Activated T-helper 9 cell treated with anti-CD3 and anti-CD28 coated beads, Interleukin-2, amount 50 U/mL, for 16 hours (primary cell): ENCODE measurements around the gene ZFP36L2.

ENCODE experiments used
- DNase-seq: peaks from one replicate; pipeline ENCODE4 v3.0.0-alpha.2; 2020; ENCODE audit warnings: low read depth

ZFP36L2 gene

DNA sequence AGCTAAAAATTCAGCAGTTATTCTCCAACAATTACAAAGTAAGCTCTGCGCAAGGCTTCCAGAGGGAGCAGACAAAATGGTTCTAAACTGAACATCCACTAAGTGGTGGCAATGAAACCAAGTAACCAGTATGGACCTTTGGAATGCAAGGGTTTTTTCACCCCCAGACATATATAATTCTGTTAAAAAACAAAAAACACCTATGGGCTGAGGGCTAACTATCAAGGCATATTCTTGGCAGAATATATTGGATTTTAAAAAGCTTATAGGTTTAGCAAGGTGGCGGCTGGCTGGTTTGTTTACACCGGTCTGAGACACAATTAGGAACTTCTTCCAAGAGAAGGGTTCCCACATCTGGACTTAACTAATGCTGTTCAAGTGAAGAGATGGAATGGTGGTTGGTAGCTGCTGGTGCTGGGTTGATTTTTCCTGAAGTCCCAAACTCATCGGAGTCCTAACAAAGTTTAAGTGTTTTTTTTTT, 2.8 kb downstream of the ZFP36L2 start:
- no peak for DNase-seq

DNA sequence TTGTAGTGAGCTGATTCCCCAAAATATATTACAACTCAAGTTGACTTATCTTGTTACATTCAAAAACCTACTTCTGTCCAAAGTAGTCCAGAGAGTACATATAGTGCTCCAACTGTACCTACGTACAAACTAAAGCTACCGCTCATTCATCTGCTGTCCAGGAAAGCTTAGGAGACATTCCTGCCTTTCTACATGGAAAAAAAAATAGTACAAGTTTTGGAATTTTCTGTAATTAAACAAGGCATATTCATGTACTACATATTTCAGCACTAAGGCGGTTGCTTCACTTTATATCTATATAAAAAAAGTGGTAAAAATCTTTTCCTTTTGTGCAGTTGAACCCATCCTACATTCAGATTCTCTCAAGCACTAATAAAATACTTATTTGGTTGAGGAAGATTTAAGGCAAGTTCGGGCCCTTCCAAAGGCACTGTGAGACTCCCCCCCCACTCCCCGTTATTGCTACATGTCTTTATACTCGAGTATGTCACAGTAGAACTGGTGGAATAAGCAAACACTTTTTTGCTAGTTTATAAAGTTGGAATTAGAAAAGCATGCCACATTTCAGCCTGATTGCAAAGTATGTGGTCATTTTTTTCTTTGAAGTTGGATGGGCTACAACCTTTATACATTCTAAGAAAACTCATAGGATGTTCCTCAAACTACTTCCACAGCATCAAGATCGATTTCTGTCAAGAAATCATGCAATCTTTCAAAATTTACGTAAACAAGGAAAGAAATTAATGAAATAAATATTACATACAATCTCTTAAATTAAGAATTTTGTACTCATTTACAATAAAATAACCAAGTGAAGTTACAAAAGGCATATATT, 3.7 kb downstream of the ZFP36L2 start:
- DNase-seq: no peak

DNA sequence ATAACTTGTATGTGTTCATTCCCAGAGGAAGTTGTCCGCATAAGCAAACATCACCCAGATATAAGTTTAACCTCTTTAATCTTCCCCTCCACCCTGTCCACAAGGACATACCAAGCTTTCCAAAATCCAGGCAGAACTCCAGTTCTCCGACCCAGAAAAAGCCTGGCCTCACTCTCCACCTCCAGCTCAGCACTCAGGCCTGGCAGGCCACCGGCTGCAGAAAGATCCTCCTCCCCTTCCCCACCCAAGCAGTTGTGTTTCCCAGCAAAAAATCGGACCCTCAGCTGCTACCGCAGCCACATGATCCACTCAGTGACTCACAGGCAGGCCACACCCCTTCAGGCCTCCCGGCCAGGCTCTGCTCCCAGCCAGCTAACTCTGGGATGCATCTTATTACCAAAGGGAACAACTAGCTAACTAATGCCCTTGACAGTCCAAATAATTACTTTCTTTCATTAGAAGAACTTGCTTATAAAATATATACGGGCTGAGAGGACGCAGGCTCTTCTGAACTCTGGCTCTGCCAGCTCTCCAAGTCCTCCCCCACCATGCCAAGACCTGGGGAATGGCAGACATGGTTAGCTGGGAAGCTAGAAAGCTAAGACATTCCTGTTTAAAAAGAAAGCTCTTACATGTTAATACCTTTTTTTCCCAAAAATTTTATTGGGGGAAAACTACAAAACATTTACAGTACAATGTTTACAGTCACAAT, 4.5 kb downstream of the ZFP36L2 start:
- peak; percentile 39 for DNase-seq

DNA sequence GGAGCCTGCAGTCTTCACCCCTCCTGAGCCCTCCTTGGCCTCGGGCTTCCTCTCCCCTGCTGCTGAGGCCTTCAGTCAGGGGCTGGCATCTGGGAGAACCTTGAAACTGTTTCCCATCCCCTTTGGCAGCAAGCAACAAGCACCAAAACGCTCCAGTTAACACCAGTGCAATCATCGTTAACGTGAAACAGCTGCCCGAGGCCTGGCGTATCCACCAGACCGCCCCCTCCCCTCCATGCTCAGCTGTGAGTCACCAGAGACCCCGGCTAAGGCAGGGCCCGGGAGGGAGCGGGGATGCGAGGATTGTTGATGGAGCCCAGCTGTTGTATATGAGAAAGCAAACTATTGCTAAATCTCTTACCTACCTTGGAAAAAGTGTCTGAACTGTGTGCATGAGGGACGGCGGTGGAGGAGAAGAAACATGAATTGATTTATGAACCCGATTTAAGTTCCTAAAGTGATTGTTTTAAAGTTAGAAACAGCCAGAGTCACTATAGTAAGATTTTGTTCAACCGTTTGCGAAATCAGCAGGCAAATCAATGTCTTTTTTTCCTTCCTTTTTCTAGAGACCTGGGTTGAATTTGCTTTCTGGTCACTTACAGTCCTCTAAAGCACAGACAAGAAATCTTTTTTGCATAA, 5.2 kb downstream of the ZFP36L2 start:
- DNase-seq: peak; percentile 15

DNA sequence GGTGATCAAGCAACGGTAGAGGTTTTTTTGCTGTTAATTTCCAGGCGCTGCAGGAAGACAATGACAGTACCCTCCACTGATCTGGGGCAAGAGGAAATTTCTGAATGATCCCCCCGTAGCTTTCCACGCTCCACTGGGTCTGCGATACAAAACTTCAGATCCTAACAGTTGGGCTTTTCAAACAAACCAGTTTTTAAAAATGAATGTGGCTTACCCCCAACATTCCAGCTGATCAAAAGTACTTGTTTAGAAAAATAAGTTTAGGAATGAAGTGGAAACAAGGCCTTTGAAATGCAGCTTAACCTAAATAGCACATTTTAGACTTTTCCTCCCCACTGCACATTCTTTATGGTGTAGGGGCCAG, 5.7 kb downstream of the ZFP36L2 start:
- no peak for DNase-seq

DNA sequence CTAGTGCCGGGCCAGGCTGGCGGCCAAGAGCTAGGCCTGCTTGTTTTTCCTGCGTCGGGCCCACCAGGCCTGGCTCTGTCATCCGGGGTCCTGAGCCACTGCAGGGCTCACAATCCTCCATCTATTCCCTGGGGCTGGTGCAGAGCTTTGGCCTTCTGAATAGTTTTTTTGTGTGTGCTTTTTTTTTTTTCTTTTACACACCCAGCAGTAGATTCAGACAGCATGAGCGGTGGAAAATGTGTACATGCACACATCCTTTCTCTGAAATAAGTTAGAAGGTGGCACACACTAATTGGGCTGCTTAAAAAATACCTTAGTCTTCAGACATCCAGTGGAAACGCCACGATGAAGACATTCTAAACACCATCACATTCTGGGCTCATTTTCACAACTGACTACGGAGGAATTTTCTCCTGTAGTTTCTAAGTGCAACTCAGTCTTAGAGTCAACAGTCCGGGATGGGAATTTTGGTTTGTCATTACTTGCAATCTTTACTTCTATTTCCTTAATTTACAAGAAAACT, 6.1 kb downstream of the ZFP36L2 start:
- no peak for DNase-seq

DNA sequence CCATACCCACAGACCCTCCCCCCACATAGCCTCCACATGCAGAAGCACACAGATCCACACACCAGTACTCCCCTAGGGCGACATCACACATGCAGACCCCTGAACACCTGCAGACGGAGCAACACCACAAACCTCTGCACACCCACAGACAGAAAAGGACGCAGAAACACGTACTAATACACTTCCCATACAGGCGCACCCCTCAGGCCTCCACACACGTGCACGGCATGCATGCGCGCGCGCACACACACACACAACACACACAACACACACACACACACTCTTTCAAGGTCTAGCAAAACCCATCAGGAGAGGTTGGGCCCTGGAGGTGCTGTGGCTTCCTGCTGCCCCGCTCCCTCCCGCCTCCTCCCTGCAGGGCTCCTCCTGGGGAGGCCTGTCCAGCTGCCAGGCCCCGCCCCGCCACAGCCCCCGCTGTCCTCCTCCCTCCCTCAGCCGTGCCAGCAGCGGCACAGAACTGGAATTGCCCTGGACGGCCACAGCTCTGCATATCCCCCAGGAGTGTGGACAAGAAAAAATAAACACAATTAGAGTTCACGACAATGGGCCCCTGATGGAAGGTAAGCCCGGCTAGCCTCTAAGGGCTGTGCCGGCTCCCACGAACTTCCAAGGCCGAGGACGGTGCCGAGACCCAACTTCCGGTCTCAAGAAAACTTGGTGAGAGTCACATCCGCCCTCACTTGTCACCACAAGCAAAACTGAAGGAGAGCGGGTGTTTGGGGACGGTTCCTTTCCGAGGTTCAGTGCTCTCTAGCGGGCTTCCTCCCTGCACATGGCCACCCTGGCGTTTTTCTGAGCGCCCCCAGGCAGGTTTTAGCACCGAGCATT, 6.8 kb downstream of the ZFP36L2 start:
- peak; percentile 58 for DNase-seq

DNA sequence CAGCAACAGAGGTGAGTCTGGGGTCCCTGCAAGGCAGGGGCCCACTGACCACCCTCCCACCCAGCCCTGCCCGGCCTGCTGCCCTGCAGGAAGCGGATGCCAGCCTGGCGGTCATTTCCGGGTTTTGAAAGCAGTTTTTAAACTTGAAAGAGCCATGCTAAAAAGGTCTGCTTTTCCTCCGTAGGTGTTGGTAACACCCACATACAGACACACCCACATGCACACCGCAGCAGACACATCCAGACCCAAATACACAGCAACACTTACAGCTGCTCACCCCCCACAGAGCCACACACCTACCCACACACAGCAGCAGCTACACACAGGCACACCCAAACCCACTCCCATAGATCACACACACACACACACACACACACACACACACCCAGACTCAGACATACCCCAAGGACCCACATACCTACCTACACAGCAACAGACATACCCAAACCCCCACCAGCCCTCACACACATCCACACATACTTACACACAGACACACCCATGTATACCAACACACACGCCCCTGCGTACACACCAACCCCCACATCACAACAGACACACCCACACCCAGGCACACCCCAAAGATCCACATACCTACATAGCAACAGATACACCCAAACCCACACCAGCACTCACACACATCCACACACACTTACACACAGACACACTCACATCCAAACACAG, 7.6 kb downstream of the ZFP36L2 start:
- DNase-seq: peak; percentile 45

DNA sequence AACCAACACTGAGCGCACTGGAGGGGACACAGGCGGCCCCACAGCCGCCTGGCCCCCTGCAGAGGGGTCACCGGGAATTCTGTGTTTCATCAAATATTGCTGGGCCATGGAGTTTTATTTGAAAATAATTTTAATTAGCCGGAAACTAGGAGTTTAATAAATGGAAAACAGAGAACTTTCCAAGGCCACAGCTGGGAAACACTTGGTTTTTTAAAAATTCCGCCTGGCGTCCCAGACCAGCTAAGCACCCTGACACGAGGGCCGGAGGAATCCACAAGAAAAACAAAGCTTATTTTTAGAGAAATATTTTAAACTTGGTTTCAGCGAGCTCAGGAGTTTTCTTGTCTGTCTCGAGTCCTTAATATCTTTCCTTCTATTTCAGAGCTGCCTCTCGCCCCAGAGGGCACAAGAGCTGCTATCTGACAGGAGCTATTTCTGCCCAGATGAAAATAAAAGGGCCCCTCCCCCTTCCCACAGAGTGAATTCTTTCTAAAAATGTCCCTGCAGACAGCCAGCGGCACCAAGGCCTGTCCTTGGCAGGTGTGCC, 8.2 kb downstream of the ZFP36L2 start:
- no peak for DNase-seq

DNA sequence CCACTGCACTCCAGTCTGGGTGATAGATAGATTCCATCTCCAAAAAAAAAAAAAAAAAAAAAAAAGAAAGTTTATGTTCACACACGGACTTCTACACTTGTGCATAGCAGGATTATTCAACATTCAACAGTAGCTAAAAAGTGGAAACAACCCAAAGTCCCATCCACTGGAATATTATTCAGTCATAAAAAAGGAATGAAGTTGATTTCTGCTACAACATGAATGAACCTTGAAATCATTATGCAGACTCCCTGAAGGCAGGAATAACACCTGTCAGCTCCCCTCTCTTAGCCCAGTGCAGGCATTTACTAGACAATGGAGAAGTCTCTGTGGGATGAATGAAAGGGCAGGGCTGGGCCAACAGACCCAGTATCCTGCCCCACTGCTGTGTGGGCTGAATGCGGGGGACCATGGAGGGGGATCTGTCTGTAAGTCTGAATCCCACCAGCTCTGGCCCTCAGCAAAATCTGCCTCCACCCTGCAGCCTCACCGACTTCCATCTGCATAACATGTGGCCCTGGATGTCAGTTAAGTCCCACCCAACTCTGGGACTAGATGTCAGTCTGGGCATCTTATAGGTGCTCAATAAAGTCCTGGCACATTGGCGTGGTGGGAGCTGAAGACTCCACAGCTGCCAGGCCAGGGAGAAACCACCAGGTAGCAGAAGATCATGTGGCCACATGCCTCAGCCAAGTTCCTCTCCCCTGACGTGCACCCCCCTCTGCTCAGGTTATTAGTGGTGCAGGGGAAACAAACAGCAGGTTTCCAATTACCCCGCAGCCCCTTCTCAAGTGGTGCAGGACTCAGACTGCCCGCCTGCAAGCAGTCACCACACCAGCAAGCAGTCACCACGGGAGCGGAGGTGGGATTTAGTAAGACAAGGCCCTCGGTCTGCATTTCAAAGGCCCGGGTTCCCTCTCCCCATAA, 8.9 kb downstream of the ZFP36L2 start:
- no peak for DNase-seq

DNA sequence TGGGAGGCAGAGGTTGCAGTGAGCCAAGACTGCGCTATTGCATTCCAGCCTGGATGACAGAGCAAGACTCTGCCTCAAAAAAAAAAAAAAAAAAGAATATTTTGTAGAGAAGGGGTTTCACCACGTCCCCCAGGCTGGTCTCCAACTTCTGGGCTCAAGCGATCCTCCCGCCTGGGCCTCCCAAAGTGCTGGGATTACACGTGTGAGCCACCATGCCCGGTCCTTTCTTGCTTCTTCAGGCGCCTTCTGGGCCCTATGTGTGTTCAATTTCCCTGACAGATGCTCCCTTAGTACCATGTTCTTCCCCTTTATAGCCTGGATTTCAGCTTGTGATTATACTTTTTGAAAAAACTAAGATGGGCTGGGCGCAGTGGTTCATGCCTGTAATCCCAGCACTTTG, 9.8 kb downstream of the ZFP36L2 start:
- DNase-seq: no peak

DNA sequence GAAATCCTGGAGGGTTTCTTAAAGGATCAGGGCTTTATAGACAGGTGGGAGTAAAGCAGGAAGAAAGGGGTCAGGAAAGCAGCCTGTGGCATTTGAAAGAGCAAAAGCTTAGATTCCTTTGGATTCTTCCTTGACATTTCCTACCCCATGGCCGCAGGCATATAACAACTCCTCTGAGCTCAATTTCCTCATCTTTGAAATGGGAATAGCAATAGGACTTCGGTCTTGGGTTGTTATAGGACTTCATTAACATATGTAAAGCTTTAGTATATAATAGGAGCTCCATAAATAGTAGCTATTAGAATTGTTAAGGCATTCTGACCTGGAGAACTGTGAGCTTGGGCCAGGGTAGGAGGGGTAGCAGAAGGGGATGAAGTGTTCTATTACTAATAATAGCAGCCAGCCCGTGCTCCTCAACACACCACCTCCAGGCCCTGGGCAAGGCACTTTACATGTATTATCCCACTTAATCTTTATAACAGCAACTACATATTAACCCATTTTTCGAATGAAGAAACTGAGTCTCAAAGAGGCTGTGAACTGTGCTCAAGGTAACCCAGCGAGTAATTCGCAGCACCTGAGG, 10.6 kb downstream of the ZFP36L2 start:
- no peak for DNase-seq

DNA sequence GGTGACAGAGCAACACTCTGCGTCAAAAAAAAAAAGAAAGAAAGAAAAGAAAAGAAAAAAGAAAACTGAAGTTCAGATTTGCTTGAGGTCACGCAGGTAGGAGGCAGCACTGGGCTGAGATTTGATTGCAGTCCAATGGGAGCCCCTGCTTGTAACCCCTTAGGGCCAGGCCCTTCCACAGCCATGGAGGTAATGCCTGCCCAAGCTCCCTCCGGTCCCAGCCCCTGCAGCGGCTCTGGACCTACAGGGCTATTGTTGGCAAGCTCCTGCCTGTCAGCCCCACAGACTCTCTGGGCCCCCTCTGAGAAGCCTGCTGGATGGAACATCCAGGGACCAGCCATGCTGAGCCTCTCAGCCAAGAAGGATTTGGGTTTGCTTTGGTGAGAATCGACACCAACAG, 12.2 kb downstream of the ZFP36L2 start:
- DNase-seq: no peak

DNA sequence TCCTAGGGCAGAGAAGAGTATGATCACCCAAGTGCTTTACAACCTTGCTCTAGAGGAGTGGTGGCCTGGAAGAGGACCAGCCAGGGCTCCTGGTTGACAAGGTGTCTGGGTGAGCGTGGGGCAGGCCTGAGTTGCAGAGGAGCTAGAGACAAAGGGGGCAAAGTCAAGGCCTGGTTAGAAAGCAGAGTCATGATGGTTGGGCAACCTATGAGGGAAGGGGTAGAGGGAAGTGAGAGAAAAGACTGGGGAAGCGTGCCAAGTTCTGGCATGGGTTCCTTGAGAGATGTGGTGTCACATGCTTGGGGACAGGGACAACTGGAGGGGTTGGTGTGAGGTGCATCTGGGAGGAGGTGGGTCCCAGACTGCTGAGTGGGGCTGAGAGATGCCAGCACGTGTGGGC, 13.5 kb downstream of the ZFP36L2 start:
- no peak for DNase-seq

DNA sequence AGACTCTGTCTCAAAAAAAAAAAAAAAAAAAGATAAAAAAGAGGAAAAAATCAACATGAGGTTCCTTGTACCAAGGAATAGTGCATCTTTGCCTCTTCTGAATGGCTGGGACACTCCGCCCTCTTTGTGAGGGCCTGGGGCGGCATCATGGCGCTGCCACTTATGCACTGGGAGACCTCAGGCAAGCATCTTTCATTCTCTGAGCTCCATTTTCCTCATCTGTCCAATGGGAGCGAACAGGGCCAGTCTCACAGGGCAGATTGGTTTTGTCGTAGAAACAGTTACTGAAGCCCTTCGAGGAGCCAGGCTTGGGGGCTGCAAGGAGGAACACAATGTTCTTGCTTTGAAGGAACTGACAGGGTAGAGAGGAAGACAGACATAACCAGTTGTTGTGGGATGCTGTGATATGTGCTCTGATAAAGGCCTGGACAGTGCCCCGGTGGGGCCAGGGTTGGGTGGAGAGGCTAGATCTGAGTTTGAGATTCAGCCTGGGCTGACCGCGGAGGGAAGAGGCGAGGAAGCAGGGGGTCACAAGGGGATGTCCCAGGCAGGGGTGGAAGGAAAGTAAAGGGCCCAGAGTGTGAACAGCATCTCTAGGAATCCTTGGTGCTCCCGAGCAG, 14.1 kb downstream of the ZFP36L2 start:
- no peak for DNase-seq

DNA sequence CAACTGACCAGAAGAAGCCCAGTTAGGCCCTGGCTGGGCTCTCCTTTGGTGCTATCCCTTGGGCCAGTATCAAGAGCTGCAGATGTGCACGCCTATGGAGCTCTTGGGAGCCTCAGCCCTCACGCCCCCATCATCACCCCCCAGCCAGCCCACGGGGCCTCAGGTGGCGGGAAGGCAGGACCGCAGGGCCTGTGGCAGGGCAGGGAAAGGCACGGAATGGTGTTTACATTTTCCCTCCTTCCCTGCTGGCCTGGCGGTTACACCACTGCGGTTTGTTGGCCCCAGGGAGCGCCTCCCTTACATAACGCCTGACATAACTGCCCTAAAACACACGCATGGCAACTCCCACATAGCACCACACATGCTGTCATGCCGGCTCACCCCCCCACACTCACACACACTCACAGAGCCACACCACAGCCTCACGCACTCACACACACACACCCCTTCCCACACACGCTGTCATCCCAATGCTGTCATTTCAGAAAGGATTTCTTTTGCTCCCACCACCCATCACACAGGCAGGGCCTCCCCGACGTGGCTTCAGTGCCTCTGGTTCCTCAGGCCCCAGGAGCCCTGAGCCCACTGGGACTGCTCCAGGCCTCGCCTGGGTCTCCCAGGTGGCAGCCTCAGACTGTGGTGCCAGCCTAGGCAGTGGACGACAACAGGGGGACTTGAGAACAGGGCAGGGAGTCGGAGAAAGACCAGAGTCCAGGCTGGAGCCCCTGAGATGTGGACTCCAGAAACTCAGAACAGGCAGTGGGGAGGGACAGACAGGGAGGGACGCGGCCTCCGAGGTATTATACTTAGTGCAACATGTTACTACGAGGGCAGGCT, 15.7 kb downstream of the ZFP36L2 start:
- DNase-seq: no peak

DNA sequence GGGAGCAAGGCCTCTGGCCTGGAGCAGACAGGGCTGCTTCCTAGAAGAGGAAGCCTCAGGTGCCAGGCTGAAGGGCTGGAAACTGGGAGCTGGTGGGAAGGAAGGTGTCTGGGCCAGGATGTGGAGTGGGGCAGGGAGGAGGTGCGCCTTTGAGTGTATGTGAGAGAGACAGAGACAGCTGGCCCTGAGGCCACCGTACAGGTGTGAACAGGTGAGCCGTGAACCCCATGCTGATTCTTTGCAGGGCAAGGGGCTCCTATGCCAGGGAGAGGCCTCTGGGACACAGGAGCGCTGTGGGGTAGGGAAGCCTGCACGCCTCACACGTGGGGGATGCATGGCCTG, 16.3 kb downstream of the ZFP36L2 start:
- no peak for DNase-seq

DNA sequence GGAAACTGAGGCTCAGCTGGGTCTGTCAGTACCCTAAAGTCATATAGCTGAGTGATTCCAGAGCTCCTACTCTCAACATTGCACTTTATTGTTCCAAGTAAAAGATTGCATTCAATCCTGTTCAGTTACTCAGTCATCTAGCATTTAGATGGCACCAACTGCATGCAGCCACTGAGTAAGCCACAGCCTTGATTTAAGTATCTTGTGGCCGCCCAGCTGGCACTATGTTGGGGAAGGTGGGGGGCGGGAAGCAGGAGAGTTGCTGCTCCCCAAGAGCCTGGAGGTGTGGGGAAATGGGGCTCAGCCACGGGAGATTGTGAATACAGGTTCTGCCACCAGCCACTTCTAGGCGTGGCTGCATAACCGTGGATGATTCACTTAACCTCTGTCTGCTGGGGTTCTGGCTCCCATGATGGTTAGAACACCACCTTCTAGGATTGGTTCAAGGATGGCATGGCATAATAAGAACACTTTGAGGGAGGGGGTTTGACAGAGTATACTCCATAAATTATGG, 17.1 kb downstream of the ZFP36L2 start:
- no peak for DNase-seq
